UCSD-AML1 (cell line): Measurements from ENCODE around the gene WNK1.
"Not testable (repeated sequence)": the region's sequence is repeated elsewhere in the genome, so short reads cannot be mapped to it uniquely, and the experiment has no call there.

Experiments
- DNase-seq: peaks from one replicate; lab custom pipeline; 2025; ENCODE audit not compliant: unreplicated experiment; lab: John Stamatoyannopoulos, UW

WNK1 gene

DNA sequence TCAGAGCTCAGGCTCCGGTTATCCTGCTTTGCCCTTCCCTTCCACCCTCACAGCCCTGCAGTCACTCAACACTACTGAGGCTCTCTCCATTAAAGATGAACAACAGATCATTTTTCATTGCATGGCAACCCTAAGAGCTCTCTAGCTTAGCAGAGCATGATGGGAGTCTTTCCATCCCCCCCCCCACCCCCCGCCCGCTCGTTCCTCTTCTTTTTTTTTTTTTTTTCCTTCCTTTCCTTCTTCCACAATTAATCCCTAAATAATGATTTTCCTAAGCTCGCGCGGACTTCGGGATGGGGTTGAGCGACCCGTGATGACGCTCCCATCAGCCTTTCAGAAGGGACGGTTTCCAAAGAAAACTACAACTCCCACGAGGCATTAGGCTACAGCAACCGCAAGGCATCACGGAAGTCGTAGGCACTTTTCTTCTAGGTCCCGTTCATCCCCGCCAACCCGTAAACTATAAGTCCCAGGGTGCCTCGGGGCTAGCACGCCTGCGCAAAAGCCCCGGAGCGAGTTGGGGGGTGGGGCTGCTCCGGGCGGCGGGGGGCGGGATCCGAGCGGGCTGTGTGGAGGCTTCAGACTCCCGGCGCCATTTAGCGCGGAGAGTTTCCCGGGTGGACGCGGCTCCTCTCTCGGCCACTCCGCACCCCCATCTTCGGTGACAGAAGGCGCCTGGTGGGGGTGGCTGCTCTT lies at the start of gene WNK1:
WNK1 (plus strand) TSS at position 581 of the 696 bp plus-strand sequence. CDS start 987 bp downstream, outside the sequence.
- peak; percentile 96 for DNase-seq

DNA sequence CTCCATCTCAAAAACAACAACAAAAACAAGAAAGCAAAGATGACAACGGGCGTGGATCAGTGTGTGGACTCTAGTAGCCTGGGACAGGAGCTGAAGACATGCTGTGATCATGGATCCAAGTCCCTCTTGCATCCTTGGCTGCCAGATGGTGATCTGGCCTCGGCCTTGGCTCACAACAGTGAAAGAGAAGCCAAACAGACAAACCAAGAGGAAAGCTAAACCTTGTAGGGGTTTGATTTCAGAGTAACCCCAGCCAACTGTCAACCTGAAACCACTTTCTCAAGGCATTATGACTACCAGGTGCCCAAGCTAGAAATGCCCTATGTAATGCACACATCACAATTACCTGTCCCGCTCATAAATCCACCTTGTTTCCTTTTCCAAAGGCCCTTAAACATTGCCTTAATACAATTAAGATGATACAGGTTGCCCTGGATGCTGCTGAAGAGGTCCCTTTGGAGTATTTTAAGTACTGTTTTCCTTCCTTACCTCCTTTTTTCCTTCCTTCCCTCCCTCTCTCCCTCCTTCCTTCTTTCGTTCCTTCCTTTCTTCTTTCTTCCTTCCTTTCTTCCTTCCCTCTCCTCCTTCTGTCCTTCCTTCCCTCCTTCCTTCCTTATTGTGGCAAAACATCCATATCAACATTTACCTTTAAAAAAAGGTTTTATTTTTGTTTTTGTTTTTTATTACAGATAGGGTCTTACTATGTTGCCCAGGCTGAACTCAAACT lies 47.7 kb upstream of the WNK1 start:
- no peak for DNase-seq

GRCh38 chr12:708084-708483 lies 44.3 kb upstream of the WNK1 start:
- not testable (repeated sequence) for DNase-seq

DNA sequence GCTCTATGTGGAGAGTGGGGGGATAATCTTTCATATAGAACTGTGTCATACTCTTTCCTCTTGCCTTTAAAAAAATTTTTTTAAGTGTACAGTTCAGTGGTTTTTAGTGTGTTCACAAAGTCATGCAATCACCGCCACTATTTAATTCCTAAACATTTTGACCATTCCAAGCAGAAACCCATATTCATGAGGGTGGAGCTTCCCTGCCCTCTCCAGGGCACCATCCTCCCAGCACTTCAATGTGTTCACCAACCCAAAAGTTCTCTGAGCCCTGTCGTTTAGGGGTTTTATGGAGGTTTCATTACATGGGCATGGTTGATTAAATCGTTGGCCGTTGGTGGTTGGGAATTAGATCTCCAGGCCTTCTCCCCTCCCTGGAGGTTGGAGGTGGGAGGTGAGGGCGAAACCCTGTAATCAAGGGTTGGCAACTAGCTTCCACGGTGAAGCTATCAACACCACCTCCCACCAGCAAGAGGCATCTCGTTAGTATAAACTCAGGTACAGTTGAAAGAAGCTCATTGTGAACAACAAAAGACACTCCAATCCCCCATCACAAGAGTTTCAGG lies 42.8 kb upstream of the WNK1 start:
- no peak for DNase-seq

- DNase-seq: no peak
Measured at GRCh38 chr12:712172-712863, 40.1 kb upstream of the WNK1 start.

GRCh38 chr12:713281-713875 lies 39.0 kb upstream of the WNK1 start:
- DNase-seq: no peak

DNA sequence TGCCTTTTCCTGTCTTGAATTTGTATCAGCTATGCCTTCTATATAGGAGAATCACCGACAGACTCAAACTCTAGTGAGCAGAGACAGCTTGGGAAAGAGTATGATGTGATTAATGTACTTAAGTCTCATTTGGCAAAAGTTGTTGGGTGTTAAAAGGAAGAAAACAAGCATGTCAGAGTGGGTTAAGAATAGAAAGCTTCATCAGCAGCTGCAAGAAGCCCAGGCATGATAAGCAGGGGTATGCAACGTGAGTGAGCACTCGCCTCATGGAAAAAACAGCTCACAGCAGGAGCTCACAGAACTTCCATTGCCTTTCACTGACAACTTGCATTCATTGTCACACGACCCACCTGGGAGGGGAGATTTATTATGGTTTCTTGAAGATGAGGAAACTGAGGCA lies 35.9 kb upstream of the WNK1 start:
- DNase-seq: peak; percentile 41

DNA sequence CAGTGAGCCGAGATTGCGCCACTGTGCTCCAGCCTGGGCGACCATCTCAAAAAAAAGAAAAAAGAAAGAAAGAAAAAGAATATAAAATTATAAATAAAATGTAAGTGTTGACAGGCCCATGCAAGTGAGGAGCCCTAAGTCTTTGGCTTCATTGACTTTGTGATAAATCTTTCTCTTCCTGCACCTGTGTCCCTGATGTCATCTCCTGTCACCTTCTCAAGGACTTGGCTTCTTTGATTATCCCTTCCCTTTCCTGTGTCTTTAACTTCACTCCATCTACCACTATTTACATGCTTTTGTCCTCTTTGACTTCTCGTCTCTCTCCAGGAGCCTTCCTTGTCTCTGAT lies 33.6 kb upstream of the WNK1 start:
- no peak for DNase-seq

DNA sequence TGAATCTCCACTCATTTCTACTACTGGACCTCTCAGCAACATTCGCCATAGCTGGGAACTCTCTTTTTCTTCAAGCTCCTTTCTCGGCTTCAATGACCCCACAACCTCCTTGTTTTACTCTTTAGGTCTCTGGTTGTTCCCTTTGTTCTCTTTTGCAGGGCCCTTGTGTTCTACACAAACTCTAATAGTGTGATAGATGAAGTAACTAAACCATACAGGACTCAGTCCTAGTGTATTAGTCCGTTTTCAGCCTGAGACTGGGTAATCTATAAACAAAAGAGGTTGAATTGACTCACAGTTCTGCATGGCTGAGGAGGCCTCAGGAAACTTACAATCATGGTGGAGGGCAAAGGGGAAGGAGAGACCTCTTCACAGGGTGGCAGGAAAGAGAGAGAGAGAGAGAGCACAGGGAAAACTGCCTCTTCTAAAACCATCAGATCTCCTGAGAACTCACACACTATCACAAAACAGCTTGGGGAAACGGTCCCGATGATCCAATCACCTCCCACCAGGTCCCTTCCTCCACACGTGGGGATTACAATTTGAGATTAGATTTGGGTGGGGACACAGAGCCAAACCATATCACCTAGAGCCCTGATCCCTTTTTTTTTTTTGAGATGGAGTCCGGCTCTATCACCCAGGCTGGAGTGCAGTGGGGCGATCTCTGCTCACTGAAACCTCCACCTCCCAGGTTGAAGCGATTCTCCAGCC lies 32.0 kb upstream of the WNK1 start:
- DNase-seq: no peak

DNA sequence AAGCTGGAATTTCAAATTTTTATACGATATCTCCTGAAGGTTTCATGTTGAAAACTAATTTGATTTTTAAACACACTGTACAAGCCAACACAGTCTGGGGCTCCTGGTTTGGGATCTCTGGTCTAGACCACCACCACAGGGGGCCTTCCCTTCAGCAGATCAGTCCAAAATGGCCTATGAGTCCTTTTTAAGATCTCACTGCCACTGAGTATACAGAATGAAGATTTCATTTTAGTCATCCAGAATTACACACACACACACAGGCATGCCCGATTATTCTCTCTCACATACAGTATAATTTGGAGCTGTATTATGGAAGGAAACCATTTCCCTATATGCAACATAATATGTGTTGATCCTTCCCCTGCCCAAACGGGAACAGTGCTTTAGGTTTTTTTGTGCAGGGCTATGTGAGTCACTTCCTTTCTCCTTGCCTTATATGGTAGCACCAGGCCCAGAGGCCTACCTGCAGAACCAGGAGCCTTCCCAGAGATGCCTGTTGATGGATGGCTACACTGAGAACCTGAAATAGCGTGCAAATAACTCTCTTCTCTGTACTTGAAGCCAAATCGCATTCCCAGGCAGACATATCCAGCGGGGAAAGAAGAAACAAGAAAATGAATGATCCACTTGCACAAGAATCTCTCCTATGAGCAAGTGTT lies 28.1 kb upstream of the WNK1 start:
- no peak for DNase-seq

DNA sequence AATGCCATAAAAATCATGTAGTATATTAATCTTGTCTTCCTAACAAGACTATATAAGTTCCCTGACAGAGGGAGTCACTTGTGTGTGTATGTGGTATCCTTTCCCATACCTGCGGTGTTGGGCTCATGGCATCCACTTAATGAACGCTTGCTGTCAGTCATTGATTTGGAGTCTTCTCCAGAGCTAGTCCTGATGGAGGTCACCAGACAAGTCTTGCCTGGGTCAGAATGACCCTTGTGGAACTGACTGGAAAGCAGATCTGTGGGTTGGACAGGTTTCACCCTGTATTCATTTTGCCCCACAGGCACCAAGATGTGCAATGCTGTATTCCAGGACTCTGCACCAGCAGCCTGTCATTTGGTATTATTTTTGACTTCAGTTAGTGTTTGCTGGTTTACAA lies 27.3 kb upstream of the WNK1 start:
- no peak for DNase-seq

DNA sequence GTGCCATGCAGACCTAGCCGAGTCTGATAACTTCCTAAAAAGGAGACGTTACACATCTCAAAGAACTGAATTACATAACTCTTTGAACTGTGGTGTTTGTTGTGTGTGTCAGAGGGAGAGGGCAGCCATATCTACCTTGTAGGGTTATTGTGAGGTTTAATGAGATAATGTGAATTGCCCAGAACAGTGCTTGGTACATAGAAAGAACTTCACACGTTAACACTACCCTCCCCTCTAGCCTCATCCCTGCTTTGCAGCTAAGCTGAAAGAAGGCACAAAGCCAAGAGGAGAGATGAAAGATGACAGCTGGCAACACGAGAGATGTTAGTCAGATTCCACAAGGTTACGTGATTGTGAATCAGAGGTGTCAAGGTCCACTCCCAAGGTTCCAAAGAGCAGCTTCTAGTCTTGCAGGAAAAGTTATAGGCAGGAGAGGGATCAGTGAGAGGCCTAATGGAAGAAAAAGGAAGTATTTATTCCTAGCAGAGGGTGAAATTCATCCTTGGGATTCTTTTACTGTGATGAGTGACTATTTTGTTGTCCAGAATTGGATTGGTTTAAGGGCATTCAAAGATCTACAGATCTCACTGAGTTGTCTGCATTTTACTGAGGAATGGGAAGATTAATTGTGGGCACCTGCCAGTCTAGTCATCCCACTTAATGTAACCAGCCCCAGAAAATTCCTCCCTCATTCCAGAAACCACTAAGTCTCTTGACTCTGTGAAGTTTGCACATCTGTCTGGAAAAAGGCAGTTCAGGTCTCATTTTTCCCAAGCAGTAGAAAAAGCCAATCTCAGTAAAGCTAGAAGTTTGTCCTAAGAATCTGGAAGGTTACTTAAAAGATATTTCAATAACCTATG lies 25.9 kb upstream of the WNK1 start:
- no peak for DNase-seq

DNA sequence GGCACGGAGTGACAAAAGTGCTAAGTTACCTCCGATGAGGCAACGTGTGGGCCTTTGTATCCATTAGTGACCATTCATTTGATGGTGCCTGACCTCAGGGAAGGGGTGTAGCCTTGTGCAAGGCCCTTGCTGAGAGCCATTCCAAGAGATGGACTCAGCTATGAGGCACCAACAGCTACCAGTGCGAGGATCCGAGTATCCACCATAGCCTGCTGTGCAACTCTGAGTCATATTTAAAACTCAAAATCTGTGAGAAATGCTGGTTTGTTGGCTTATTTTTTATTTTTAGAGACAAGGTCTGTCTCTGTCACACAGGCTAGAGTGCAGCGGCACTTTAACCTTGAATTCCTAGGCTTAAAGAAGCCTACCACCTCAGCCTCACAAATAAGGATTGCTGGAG lies 25.1 kb upstream of the WNK1 start:
- DNase-seq: no peak

GRCh38 chr12:728781-729180 lies 23.6 kb upstream of the WNK1 start:
- no peak for DNase-seq

- DNase-seq: no peak
Measured at GRCh38 chr12:729221-729620, 23.2 kb upstream of the WNK1 start.

DNA sequence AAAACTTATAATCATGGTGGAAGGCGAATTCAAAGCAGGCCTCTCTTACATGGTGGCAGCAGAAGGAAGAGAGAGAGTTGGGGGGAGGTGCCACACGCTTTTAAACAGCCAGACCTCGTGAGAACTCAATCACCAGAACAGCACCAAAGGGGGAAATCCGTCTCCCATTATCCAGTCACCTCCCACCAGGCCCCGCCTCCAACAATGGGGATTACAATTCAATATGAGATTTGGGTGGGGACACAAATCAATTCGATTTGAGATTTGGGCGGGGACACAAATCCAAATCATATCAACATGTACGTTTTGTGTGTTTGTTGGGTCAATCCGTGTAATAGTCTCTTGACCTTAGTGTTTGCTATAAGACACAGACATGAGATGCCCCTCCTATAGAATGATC lies 21.8 kb upstream of the WNK1 start:
- no peak for DNase-seq

DNA sequence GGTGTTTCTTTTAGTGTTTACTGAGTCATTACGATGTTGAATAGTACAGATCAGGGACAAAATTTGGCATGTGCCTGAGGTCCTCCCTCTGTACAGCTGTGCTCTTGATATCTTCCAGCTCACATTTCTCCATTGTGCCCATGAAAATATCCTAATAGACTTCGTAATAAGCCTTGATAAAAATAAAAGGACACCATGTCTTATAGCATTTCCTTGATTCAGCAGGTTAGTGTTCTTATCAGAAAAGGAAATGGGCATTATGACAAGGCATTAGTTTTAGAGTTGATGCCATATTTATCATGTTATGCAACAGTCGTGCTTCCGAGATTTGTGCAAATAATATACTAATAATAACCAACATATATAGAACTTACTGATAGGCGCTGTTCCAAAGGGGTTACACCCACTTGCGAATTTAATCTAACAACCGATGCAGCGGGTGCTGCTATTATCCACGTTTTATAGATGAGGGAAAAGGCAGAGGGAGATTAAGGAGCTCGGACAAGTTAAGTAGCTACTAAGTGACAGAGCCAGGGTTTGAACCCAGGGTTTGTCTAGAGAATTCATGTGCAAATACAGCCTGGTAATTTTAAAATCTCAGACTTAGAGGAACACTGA lies 15.1 kb upstream of the WNK1 start:
- no peak for DNase-seq

GRCh38 chr12:738712-739111 lies 13.7 kb upstream of the WNK1 start:
- no peak for DNase-seq

DNA sequence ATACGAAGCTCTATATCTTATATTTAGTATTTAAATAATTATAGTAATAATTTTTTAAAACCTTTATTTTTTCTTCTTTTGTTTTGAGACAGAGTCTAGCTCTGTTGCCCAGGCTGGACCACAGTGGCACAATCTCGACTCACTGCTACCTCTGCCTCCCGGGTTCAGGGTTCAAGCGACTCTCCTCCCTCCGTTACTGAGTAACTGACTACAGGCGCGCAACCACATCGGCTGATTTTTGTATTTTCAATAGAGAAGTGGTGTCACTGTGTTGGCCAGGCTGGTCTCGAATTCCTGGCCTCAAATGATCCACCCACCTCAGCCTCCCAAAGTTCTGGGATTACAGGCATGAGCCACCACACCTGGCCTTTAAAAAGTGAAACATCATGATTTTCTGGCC lies 13.0 kb upstream of the WNK1 start:
- DNase-seq: no peak
